Activated T-cell treated with anti-CD3 and anti-CD28 coated beads, Interleukin-2, amount 50 U/mL, for 4 hours (primary cell): ENCODE results near the gene AUTS2. TPM values are rescaled to one million over a fixed set of nuclear protein-coding genes. Genes with fewer than 3 reads are reported as not detected.

Experiments
- ATAC-seq, 2 donors: fragments of 200-7000 bp; cut with Tn5 transposase; one replicate each; pipeline ENCODE4 v1.10.0; 2021
- DNase-seq: peaks from one replicate; pipeline ENCODE4 v3.0.0-alpha.2; 2020
- H3K27me3 Mint-ChIP-seq: one replicate; pipeline ENCODE4 v1.8.0; 2021; ENCODE audit warnings: low read depth, mixed read lengths
- H3K36me3 Mint-ChIP-seq: one replicate; pipeline ENCODE4 v1.8.0; 2022; ENCODE audit warnings: mixed read lengths; ENCODE audit not compliant: insufficient read depth
- H3K4me1 Mint-ChIP-seq: one replicate; pipeline ENCODE4 v1.8.0; 2021; ENCODE audit warnings: low read depth, mixed read lengths
- H3K4me3 Mint-ChIP-seq: one replicate; pipeline ENCODE4 v1.8.0; 2021; ENCODE audit warnings: mild to moderate bottlenecking, moderate library complexity, mixed read lengths
- H3K9me3 Mint-ChIP-seq: one replicate; pipeline ENCODE4 v1.8.0; 2021; ENCODE audit warnings: mixed read lengths
- total RNA-seq, 3 donors: library from RNA; stranded (reverse); gene quantifications; one replicate each; pipeline ENCODE4 v1.2.1, GENCODE V29; 2021

The AUTS2 gene
- total RNA-seq, 3 donors from 2014 or later = 1.4 to 4.4 (median 2.8) TPM

DNA sequence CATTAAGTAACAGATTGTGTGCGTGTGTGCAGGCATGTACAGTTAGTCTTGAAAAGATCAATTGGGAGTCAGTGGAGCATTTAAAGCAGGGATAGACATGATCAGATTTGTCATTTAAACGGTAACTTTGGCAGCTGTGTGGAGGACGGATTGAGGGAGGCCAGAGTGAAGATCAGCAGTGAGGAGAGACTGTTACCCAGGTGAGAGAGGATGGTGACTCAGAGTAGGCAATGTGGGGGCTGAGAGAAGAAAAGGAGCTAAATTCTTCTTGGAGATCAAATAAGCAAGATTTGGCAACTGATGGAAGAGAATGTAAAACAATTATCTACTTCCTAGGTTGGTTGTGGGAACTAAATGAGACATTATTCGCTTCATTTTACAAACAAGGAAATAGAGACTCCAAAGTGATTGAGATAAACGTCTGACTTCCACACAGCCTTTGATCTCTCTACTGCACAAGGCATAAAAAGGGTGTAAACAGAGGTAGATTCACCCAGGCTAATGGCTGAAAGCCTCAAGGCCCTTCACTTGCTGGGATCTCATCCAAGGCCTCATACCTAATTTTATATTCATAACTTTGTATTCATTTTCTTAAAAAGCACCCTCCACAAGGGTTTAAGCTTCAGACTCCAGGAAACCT is 868.6 kb downstream of the AUTS2 start:
- Mint-ChIP-seq H3K27me3 (no peaks in the 10 kb centered on the region), H3K9me3 (peaks cover 3% of the 10 kb centered on the region), H3K36me3 (no peaks in the 10 kb centered on the region), H3K4me3 (no peak overlapping the region), H3K4me1 (no peaks in the 10 kb centered on the region)
- DNase-seq (no peak), ATAC-seq (no peak)

DNA sequence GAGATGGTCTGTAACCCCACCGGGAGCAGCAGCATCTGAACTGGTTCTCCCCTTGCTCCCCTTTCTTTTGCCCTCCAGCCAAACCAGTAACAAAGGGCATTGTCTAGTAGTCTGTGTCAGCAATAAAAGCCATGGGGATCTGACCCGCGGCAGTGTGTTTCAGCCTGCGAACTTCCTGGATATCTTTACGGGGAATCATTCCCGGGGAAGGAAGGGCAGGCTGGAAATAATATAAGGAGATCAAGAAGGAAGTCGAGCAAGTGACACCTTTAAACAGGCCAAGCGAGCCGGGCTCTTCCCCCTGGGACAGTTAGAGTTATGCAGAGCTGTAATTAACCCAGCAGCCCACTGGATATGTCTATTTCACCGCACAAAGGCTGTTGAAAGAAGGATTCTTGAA is 872.5 kb downstream of the AUTS2 start:
- H3K4me1 Mint-ChIP-seq = no peaks in the 10 kb centered on the region
- no peak overlapping the region for H3K4me3 Mint-ChIP-seq
- no peaks in the 10 kb centered on the region for H3K36me3 Mint-ChIP-seq
- ATAC-seq (no peak), DNase-seq (no peak)
- peaks cover 3% of the 10 kb centered on the region for H3K9me3 Mint-ChIP-seq
- no peaks in the 10 kb centered on the region for H3K27me3 Mint-ChIP-seq

DNA sequence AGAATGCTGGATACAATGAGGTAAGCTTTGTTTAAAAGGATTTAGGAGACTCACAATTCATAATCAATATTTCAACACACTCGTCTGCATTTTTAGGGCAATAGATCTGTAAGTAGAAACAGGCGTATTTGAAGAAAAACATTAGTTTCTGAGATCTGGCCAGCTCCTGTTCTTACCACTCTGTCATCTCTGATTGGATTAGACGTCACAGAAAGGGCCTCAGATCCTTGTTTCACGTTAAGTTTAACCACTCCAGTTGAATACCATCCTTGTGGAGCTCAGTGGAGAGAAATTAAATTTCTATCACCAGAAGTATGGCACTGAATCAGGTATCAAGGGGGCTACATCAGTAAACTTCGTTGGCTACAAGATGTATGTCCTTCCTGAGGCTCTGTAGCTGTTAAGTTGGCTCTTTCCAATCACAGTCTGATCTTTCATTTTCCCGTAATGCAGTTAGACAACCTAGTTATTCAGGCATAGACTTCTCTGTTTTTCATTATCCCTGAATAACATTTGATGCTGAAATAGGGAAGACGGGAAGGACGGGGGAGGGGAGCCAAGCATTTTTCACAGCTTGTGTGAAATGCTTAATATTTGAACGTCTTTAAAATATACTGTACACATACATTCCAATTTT is 874.4 kb downstream of the AUTS2 start:
- ATAC-seq (no peak), DNase-seq (no peak)
- Mint-ChIP-seq H3K27me3 (no peaks in the 10 kb centered on the region), H3K9me3 (no peaks in the 10 kb centered on the region), H3K4me3 (no peak overlapping the region), H3K36me3 (no peaks in the 10 kb centered on the region), H3K4me1 (no peaks in the 10 kb centered on the region)

DNA sequence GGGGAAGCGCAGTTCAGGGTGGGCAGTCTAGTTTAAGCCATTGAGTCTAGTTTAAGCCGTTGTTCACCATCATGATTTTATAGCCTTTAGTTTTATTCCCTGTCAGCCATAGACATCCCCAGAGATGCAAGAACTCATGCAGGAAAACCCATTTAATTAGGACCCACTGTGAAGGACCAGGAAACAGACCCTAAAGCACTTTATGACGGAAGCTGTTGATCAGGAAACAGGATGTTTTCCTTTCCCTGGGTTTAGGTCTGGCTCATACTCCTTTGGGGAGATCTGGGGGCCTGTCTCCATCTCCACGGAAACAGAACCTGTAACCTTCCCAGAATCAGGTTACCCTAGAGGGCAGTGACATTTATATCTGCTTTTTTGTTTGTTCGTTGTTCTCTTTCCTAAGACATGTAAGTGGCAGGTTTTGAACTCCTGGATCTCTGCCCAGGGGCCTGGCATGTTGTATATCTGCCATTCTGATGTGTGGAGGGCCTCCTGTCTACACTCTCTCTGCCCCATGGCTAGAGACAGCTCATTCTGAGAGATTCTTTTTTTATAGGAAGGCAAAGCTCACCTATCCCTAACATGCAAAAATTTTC is 876.5 kb downstream of the AUTS2 start:
- no peak for ATAC-seq
- H3K27me3 Mint-ChIP-seq = no peaks in the 10 kb centered on the region
- H3K9me3 Mint-ChIP-seq = no peaks in the 10 kb centered on the region
- no peak overlapping the region for H3K4me3 Mint-ChIP-seq
- H3K4me1 Mint-ChIP-seq = no peaks in the 10 kb centered on the region
- DNase-seq = no peak
- H3K36me3 Mint-ChIP-seq = no peaks in the 10 kb centered on the region

DNA sequence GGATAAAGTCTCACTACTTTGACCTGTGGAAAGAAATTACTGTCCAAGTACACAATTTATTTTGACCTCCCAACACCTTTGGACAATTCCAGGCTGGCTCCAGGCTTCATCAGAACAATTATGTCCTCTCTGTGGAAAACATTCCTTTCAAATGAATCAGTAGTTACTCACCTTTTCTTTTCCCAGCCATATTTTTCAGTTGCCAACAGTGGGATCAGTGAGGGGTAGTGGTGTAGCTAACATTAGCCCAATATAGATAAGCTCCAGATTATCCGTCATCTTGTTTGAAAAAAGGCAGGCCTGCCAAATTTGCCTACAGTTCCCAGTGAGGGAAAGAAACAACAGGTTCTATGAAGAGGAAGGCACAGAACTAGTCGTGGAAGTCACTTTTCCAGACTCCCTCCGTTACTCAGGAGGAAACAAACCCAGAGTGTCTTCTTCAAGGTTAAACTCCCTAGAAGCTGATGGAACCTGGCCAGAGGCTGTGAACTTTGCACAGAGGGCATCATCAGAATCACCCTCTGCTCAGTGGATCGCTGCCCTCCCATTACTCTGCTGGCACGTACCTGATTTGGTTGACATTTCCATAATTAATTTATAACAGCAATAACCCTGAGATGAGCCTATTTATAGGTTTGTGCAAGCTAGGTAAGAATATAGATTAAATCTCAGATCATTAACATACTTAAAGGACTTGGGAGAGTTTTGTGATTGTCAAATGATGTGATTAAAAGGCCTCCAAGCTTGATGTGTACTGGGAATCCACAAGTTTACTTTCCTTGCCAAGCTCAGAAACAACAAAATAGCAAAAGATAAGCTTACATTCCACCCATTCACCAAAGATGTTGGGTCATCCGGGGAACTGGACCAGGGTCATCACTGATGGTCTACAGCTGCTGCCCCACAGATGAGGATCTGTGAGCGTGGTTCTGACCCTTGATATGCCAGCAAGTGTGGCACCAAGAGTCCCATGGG is 879.0 kb downstream of the AUTS2 start:
- no peaks in the 10 kb centered on the region for H3K9me3 Mint-ChIP-seq
- H3K27me3 Mint-ChIP-seq = no peaks in the 10 kb centered on the region
- H3K4me1 Mint-ChIP-seq = no peaks in the 10 kb centered on the region
- DNase-seq (no peak), ATAC-seq (no peak)
- H3K4me3 Mint-ChIP-seq = no peak overlapping the region
- H3K36me3 Mint-ChIP-seq = no peaks in the 10 kb centered on the region

DNA sequence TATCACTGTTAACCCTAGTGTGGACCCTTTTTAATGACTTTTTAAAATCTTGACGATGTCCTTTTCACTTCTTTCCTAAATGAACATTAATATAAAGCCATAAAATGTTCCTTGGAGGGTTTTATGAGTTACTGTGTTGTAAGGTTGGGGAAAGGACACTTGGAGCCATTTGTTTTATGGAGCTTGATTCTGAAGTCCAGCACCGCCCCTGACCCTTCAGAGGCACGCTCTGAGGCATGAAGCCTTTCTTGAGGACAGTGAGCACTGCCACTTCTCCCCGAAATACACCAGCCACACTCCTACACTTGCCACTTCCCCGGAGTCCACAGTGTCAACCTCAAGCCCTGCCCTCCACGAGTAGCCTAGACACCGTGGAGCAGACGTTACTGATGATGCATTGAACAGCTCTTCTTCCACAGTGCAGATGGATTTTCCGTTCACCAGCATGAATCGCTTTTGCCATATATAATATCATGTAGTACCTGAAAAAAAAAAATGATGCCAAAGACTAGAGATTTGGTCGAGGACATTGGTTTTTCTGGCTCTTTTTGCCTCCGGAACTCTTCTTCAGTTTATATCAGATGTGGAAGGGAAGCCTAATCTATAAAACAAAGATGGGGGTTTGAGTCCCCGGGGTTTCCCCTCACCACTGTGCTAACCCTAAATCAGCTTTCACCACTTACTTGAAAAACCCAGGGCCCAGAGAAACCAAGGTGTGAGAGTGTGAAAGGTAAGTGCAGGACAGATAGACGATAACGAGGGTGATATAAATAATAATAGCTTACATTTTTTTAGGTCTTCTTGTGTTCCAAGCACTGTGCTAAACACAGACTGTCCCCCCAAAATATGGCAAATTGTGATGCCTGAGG is 881.1 kb downstream of the AUTS2 start:
- DNase-seq (no peak), ATAC-seq (no peak)
- Mint-ChIP-seq H3K4me3 (no peak overlapping the region), H3K4me1 (no peaks in the 10 kb centered on the region), H3K27me3 (no peaks in the 10 kb centered on the region), H3K36me3 (no peaks in the 10 kb centered on the region), H3K9me3 (no peaks in the 10 kb centered on the region)

DNA sequence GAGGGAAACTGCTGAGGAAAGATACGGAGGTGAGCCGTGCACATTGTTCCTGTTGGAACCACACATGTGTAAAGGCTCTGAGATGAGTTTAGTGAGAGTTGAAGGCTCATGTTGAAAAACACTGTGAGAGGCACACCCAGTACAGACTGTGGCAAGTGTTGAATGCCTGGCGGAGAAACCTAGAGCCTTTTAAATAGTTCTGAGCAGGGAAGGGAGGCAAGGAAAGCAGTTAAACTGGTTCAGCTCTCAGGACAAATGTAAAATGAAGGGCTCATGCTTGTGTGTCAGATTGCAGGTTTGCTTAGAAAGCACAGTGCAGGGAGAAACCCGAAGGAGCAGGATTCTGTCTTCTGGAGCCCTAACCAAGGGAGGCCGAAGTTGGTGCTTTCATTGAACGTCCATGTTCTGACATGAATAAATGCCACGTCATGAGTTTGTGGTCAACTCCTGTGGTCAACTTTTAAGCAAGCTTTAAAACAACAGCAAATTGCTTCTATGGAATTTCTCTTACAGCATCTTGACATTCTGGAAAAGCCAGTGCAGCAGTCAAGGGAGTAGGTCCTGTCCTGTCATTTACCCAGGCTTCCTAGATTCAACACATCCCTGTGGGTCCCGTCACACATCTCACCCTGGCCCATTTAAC is 882.8 kb downstream of the AUTS2 start:
- Mint-ChIP-seq H3K9me3 (peaks cover 6% of the 10 kb centered on the region), H3K36me3 (no peaks in the 10 kb centered on the region), H3K4me1 (no peaks in the 10 kb centered on the region), H3K27me3 (no peaks in the 10 kb centered on the region), H3K4me3 (no peak overlapping the region)
- DNase-seq (no peak), ATAC-seq (no peak)

DNA sequence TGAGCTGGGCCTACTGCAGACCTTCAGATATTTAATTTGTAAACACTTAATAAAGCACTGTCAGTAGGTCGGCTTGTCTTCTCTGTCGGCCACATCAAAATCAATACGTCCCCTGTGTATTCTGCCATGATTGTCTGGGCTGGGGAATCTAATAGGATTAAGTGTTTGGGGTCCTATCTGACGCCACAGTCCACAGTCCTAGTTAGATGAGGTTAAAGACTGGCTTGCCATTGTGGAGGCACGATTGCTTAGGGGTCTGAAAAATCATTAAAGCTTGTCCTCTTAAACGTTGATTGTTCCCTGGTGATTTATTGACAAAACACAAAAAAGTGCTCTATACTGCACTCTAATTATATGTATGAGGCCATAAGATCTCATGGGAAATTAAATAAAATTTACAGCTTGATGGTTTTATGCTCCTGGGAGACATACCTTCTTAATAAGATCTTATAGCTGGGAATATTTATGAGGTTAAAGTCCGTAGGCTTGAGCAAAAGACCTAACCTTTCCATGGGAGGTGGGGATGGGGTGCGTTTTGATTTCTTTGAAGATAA is 883.4 kb downstream of the AUTS2 start:
- Mint-ChIP-seq H3K9me3 (peaks cover 6% of the 10 kb centered on the region), H3K4me1 (no peaks in the 10 kb centered on the region), H3K36me3 (no peaks in the 10 kb centered on the region), H3K4me3 (no peak overlapping the region), H3K27me3 (no peaks in the 10 kb centered on the region)
- ATAC-seq (no peak), DNase-seq (no peak)

DNA sequence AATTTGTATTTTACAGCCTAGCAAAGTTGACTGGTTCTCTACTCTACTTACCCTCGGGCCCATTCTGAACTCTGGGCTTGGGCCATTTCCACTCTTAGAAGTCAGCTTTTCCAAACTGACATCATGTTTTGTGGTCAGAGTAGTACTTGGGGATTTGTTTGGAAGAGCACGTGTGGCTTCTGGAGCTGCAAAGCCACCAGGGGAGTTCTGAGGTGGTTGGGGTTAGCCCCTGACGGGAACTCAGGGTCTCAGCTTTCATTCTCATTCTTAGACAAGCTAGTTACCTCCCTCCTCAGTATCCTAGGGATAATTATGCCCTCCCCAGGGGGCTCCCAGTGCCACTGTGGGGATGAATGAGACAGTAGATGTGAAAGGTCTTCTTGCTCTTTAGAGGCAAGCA is 886.0 kb downstream of the AUTS2 start:
- DNase-seq = no peak
- Mint-ChIP-seq H3K4me1 (no peaks in the 10 kb centered on the region), H3K4me3 (no peak overlapping the region), H3K9me3 (peaks cover 6% of the 10 kb centered on the region), H3K36me3 (no peaks in the 10 kb centered on the region), H3K27me3 (no peaks in the 10 kb centered on the region)
- ATAC-seq = no peak

DNA sequence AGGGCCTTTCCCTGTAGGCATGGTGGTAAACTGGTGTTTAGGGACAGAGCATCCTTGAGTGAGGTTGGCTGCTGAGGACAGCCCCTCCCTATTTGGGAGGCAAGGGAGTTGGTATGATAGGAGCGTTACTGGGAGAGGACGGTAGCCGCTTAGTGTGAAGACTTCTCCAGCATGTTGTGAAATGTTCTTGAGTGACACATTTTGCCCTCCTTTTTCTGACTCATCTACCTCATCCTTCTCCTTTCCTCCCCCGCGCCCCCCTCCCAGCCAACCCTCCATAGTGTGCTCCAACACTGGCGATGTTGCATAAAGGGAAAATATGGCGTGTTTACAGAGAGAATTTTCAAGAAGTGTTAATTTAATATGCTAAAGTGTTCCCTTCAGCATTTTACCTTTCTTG is 888.7 kb downstream of the AUTS2 start:
- Mint-ChIP-seq H3K9me3 (peaks cover 6% of the 10 kb centered on the region), H3K36me3 (no peaks in the 10 kb centered on the region), H3K27me3 (no peaks in the 10 kb centered on the region), H3K4me3 (no peak overlapping the region), H3K4me1 (no peaks in the 10 kb centered on the region)
- ATAC-seq (no peak), DNase-seq (no peak)

DNA sequence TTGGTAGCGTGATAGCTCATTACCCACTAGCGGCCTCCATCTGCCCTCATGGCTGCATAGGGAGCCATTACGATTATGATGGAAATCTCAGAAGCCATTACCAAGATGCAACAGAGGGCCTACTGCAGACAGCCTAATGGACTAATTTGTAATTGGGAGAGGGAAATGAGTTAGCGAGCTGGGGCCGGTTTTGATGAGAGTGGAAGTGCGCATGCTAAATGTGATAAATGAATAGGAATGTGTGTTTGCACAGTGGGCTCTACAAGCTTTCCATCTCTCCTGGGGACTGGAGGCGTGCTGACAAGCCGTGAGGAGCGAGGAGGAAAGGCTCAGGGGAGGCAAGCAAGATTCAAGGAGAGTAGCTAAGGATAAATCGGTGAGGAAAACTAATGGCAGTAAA is 889.2 kb downstream of the AUTS2 start:
- H3K4me3 Mint-ChIP-seq = no peak overlapping the region
- H3K27me3 Mint-ChIP-seq = no peaks in the 10 kb centered on the region
- DNase-seq (no peak), ATAC-seq (no peak)
- H3K4me1 Mint-ChIP-seq = no peaks in the 10 kb centered on the region
- no peaks in the 10 kb centered on the region for H3K36me3 Mint-ChIP-seq
- H3K9me3 Mint-ChIP-seq = peaks cover 6% of the 10 kb centered on the region

DNA sequence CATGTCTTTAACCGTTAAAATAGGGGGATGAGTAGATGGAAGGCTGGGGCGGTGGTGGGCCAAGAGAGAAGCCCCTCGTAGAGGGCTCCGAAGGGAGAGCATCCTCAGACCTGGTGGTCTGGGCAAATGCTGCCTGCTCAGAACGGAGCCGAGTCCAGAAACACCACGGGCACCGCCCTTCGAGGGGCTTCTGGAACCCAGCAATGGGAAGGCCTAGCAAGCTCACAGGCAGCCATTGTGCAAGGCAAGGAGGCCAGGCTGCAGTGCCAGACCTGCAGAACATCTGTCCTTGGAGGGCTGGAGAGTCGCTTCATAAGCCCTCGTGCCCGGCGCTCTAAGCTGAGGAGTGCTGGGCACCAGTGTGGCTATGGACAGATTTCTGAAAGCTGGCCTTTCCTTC is 889.6 kb downstream of the AUTS2 start:
- H3K9me3 Mint-ChIP-seq = peaks cover 6% of the 10 kb centered on the region
- no peaks in the 10 kb centered on the region for H3K27me3 Mint-ChIP-seq
- H3K36me3 Mint-ChIP-seq = no peaks in the 10 kb centered on the region
- ATAC-seq (no peak), DNase-seq (no peak)
- H3K4me1 Mint-ChIP-seq = no peaks in the 10 kb centered on the region
- no peak overlapping the region for H3K4me3 Mint-ChIP-seq

DNA sequence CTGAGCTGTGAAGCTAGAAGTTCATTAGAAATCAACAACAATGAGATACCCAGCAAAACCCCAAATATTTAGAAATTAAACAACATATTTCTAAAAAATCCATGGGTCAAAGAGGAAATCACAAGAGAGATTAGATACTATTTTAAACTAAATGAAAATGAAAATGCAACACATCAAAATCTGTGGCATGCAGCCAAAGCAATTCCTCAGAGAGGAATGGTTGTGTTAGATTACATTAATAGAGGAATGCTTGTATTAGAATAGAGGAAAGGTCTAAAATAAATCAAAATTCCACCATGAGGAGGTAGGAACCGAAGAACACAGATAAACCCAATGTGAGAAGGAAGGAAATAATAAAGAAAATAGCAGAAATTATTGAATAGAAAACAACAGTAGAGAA is 891.5 kb downstream of the AUTS2 start:
- Mint-ChIP-seq H3K27me3 (no peaks in the 10 kb centered on the region), H3K36me3 (no peaks in the 10 kb centered on the region), H3K4me3 (no peak overlapping the region), H3K9me3 (peaks cover 3% of the 10 kb centered on the region), H3K4me1 (no peaks in the 10 kb centered on the region)
- ATAC-seq (no peak), DNase-seq (no peak)
